ENCODE results near the gene ST3GAL3.

ST3GAL3 gene

DNA sequence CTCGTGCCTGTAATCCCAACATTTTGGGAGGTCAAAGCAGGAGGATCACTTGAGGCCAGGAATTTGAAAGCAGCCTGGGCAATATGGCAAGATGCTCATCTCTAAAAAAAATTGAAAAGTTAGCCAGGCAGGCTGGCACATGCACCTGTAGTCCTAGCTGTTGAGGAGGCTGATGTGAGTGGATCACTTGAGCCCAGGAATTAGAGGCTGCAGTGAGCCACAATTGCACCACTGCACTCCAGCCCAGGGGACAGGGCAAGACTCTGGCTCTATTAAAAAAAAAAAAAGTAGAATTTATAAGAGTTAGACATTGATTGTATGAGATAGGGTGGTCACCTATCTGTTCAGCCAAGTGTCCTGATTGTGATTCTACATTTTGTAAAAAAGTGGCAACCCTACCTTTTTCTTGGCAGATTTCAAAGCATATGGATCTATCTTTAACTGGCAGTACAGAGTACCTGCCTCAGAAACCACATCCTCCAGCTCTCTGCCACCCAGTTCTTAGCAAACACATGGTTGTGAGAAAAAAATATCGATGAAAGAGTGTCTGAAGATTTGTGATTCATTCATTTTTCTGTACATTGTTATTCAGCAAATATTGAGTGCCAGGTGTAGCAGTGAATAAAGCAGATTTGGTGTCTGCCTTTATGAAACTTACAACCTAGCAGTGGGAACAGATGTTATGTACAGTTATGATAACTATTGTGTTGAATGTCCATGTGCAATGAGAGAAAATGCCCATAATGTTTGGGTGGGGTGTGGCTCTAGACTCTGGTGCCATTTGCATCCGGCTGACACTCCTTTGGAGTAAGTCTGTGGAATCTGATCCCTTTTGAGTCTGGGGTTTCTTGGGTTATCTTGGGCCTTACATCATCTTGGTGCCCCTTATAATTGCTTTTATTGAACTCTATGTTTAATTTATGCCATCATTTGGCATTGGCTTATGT is 82.5 kb downstream of the ST3GAL3 start:
- no peak for DNase-seq (ENCODE audit: low spot score)
- TF ChIP-seq CTCF (IDR thresholded peaks at IDR 0.05; ENCODE audit: extremely low read depth, insufficient read depth, missing control alignments): no peak
- in situ Hi-C loops (cut with MboI; ENCODE audit: low pct_unique_long_range_greater_than_20kb, low sequenced_read_pairs, unreplicated experiment): no loop called here

GRCh38 chr1:43791243-43791642 is 83.9 kb downstream of the ST3GAL3 start:
- no peak for TF ChIP-seq CTCF (IDR thresholded peaks at IDR 0.05; ENCODE audit: extremely low read depth, insufficient read depth, missing control alignments)
- DNase-seq (ENCODE audit: low spot score): no peak
- in situ Hi-C loops (cut with MboI; ENCODE audit: low pct_unique_long_range_greater_than_20kb, low sequenced_read_pairs, unreplicated experiment): no loop called here

DNA sequence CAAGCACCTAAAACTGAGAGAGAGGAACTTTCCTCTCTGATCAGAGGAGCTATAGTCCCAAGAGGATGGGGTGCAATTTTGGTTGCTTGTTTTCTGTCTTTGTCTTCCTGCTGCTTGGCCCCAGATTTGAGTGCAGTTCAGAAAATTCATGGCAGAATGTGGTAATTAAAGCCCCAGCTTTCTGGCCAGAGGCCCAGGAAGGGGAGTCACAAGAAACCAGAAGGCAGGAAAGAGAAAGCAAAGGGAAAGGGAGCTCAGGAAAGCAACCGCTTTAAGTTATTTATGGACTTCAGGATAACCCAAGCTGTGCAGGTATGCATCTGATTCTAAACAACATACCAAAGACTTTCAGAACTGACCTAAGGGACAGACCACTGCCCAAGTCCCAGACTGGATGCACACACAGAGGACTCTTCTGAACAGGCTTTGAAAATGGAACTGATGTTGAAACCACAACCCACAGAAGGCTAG is 88.8 kb downstream of the ST3GAL3 start:
- DNase-seq (ENCODE audit: low spot score): no peak
- in situ Hi-C loops (cut with MboI; ENCODE audit: low pct_unique_long_range_greater_than_20kb, low sequenced_read_pairs, unreplicated experiment): no loop called here
- TF ChIP-seq CTCF (IDR thresholded peaks at IDR 0.05; ENCODE audit: extremely low read depth, insufficient read depth, missing control alignments): no peak

GRCh38 chr1:43797891-43798290 is 90.6 kb downstream of the ST3GAL3 start:
- DNase-seq (ENCODE audit: low spot score): no peak
- in situ Hi-C loops (cut with MboI; ENCODE audit: low pct_unique_long_range_greater_than_20kb, low sequenced_read_pairs, unreplicated experiment): no loop called here
- TF ChIP-seq CTCF (IDR thresholded peaks at IDR 0.05; ENCODE audit: extremely low read depth, insufficient read depth, missing control alignments): no peak

DNA sequence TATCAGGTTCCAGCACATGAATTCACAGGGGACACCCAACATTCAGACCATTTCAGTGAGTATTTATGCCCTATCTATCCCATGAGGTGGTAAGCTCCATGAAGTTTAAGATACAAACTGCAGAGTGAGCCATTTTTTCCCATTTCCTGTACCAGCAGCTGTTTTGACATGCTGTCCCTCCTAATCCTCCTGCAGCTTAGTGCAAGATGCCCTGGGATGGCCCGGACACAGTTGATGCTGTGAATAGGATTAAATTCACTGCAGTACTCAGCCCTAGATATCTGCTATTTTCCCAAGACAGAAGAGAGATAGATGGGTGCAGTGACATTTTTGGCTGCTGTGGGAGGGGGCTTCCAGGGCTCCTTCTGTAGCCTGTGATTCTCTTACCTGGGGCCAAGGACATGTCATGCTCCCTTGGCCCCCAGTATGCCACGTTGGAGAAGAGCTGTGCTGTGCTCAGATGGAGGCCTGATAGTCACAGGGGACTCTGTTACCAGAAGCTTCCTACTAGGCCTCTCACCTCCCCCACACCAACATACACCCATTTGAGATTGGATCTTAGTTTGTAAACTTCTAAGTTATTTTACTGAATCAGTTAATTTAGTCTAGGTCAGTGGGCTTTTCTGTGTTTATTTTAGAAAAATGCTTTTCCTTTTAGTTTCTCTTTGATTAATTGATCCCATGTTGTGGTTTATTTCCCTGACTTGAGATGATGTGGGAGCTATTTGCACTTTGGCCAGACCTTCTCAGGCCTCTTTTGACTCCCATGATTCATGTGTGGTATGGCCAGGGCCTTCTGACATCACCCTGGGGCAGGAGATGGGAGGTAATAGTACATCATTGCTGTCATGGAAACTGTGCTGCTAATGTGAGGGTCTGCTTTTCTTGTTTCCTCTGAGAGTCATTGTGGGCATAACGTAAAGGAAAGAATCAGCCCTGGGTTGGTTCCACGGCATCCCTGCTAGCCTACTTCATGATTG is 92.6 kb downstream of the ST3GAL3 start:
- no peak for DNase-seq (ENCODE audit: low spot score)
- no peak for TF ChIP-seq CTCF (IDR thresholded peaks at IDR 0.05; ENCODE audit: extremely low read depth, insufficient read depth, missing control alignments)
- in situ Hi-C loops (cut with MboI; ENCODE audit: low pct_unique_long_range_greater_than_20kb, low sequenced_read_pairs, unreplicated experiment): no loop called here

GRCh38 chr1:43800771-43801170 is 93.4 kb downstream of the ST3GAL3 start:
- in situ Hi-C loops (cut with MboI; ENCODE audit: low pct_unique_long_range_greater_than_20kb, low sequenced_read_pairs, unreplicated experiment): no loop called here
- no peak for TF ChIP-seq CTCF (IDR thresholded peaks at IDR 0.05; ENCODE audit: extremely low read depth, insufficient read depth, missing control alignments)
- no peak for DNase-seq (ENCODE audit: low spot score)
